Tibial nerve (tissue), 3 donors: ENCODE data around the gene SCGB3A2.

Source experiments
- CTCF ChIP-seq, 5 experiments: fragments of 200-600 bp in 3 of 5; fragments of 450-650 bp in 2 of 5; sonication (generic) in 3 of 5; IDR thresholded peaks; one replicate each; pipeline ENCODE4 v1.5.1; 2016 to 2019; ENCODE audit warnings: antibody characterized with exemption in 5 of 5, mild to moderate bottlenecking in 3 of 5, moderate library complexity in 2 of 5
- POLR2A ChIP-seq, 2 donors: fragments of 450-650 bp; IDR thresholded peaks; one replicate each; pipeline ENCODE4 v1.6.1; 2017; ENCODE audit warnings: antibody characterized with exemption in 2 of 2, mild to moderate bottlenecking in 2 of 2, moderate library complexity in 2 of 2

DNA sequence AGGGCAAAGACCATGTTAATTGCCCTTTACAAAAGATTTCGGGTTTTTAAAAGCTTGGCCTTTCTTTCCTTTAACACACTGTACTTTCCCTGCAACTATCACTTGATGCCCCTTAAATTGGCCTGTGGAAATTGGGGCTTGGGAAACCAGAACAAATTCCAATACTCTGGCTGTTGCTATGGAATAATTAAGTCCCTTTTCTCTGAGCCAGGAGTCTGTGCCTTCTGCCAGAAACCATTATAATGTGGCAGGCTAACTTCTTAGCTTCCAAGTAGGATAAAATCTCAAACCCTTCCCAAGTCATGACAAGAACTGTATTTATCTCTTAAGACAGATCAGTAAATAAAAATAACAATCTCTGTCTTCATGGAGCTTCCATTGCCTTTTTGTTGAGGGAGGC is 46.0 kb upstream of the SCGB3A2 start:
- TF ChIP-seq CTCF (IDR thresholded peaks at IDR 0.05) (no peak), POLR2A (IDR thresholded peaks at IDR 0.05) (no peak)
